ENCODE measurements around the gene NEUROD6. TPM values are rescaled to one million over a fixed set of nuclear protein-coding genes. Genes with fewer than 3 reads are reported as not detected.

The NEUROD6 gene
- total RNA-seq, 1 donor from 2014 or later: not detected

DNA sequence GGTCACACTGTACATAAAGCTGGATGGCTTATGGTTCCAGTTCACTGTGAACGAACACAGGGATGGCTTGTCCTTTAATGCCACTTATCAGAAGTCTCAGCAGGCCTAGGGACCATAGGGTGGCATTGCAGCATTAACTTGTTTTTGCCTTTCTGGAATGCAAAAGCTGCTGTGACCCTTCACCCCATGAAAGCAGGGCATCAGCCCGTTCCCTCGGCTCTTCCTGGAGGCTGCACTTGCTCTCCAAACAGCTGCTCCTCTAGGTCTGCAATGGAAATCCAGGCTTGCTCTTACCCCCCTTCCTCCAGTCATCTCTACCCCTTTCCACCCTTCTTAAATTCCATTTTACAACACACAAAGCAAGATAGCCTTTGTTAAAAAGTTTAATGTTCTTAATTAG lies 17.9 kb upstream of the NEUROD6 start:
- TF ChIP-seq, protein P1, sequence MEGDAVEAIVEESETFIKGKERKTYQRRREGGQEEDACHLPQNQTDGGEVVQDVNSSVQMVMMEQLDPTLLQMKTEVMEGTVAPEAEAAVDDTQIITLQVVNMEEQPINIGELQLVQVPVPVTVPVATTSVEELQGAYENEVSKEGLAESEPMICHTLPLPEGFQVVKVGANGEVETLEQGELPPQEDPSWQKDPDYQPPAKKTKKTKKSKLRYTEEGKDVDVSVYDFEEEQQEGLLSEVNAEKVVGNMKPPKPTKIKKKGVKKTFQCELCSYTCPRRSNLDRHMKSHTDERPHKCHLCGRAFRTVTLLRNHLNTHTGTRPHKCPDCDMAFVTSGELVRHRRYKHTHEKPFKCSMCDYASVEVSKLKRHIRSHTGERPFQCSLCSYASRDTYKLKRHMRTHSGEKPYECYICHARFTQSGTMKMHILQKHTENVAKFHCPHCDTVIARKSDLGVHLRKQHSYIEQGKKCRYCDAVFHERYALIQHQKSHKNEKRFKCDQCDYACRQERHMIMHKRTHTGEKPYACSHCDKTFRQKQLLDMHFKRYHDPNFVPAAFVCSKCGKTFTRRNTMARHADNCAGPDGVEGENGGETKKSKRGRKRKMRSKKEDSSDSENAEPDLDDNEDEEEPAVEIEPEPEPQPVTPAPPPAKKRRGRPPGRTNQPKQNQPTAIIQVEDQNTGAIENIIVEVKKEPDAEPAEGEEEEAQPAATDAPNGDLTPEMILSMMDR (IDR thresholded peaks at IDR 0.05; ENCODE audit: borderline replicate concordance): no peak
- H3K4me1 ChIP-seq: no peaks in the 10 kb centered on the region
- no peaks in the 10 kb centered on the region for H3K36me3 ChIP-seq
- intact Hi-C loops (cut with micrococcal nuclease): no loop called here
- no peak for DNase-seq
- no peak overlapping the region for H3K4me3 ChIP-seq
- H3K27ac ChIP-seq (replicated peaks): no peak overlapping the region
- H3K27me3 ChIP-seq (ENCODE audit: low read depth): peaks cover 68% of the 10 kb centered on the region
- H3K9me3 ChIP-seq (replicated peaks): no peaks in the 10 kb centered on the region

DNA sequence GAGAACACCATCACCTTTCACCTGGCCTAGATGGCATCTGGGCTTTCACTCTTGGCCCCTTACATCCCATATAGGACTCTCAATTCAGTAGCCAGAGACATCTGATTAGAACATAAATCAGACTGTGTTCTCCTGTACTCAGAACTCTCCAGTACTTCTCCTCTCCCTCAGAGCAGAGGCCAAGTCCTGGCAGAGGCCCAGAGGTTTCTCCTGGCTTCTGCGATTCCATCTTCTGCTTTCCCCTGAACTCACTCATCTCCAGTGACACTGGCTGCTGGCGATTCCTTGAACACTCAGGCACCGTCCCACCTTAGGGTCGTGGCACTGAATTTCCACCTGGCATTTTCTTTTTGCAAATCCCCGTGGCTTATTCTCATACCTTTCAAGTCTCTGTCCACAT lies 4.9 kb upstream of the NEUROD6 start:
- TF ChIP-seq, protein P1 (IDR thresholded peaks at IDR 0.05; ENCODE audit: borderline replicate concordance): no peak
- H3K27me3 ChIP-seq (ENCODE audit: low read depth): peaks cover 69% of the 10 kb centered on the region
- DNase-seq: no peak

DNA sequence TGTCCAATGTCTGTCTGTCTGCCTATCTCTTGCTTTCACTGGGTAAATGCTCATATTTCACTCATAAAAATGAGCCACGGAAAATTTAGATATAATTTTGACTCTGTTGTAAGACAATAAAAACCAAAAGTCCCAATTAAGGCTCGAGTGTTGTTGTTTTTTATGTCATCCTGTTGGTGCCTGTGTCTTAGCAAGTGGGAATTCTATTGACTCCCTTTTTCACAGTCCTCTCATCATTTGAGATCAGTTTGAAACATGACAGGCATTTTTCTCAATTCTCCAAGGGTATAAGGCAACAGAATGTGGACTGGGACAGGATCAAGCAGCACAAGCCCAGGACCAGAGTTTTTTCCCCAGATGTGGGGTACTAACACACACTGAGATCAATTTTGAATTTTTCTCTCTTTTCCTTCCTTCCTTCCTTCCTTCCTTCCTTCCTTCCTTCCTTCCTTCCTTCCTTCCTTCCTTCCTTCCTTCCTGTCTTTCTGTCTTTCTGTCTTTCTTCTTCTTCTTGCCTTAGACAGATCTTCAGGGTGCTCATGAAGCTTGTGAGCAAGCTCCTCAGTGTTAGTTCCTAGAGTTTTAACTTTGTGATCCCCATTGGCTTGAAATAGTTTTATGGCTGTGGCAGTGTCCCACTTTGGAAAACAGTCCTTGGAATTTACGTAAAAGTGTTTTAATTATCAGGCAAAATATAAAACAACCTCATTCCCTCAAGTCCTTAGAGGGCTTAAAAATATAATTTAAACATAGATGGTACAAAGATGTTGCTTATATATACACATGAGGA lies 3.2 kb upstream of the NEUROD6 start:
- no peak overlapping the region for H3K27ac ChIP-seq (replicated peaks)
- no peak for DNase-seq
- no peak overlapping the region for H3K4me3 ChIP-seq
- peaks cover 81% of the 10 kb centered on the region for H3K27me3 ChIP-seq (ENCODE audit: low read depth)
- TF ChIP-seq, protein P1 (IDR thresholded peaks at IDR 0.05; ENCODE audit: borderline replicate concordance): no peak
- H3K9me3 ChIP-seq (replicated peaks): no peaks in the 10 kb centered on the region
- H3K36me3 ChIP-seq: no peaks in the 10 kb centered on the region
- intact Hi-C loops (cut with micrococcal nuclease): no loop called here
- H3K4me1 ChIP-seq: no peaks in the 10 kb centered on the region

More for the DNA sequence above, 4.9 kb upstream of the NEUROD6 start:
- H3K9me3 ChIP-seq (replicated peaks): no peaks in the 10 kb centered on the region
- no peaks in the 10 kb centered on the region for H3K36me3 ChIP-seq
- H3K27ac ChIP-seq (replicated peaks): no peak overlapping the region
- no peaks in the 10 kb centered on the region for H3K4me1 ChIP-seq
- intact Hi-C loops (cut with micrococcal nuclease): no loop called here
- H3K4me3 ChIP-seq: no peak overlapping the region

DNA sequence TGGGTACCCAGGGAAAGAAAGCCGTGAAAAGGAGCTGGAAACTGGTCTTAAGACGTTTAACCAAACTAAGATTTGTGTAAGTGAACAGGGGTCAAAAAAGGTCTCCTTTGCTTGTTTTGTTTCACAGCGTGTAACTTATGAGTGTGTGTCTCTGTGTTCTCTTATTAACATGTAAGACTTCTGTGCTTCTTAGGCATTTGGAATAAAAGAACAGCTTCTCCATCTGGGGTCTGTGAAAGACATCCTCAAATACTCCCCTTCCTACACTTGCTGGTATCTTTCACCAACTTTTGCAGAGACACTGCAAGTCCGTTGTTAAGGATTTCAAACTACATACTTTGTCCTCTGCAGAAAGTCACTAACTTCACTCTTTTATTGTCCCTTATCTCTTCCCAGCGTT lies 615 bp upstream of the NEUROD6 start:
- peaks cover 84% of the 10 kb centered on the region for H3K27me3 ChIP-seq (ENCODE audit: low read depth)
- TF ChIP-seq, protein P1 (IDR thresholded peaks at IDR 0.05; ENCODE audit: borderline replicate concordance): no peak
- peaks cover 9% of the 10 kb centered on the region for H3K4me1 ChIP-seq
- no peaks in the 10 kb centered on the region for H3K36me3 ChIP-seq
- H3K4me3 ChIP-seq: no peak overlapping the region
- H3K27ac ChIP-seq (replicated peaks): no peak overlapping the region
- intact Hi-C loops (cut with micrococcal nuclease): no loop called here
- no peak for DNase-seq
- no peaks in the 10 kb centered on the region for H3K9me3 ChIP-seq (replicated peaks)

DNA sequence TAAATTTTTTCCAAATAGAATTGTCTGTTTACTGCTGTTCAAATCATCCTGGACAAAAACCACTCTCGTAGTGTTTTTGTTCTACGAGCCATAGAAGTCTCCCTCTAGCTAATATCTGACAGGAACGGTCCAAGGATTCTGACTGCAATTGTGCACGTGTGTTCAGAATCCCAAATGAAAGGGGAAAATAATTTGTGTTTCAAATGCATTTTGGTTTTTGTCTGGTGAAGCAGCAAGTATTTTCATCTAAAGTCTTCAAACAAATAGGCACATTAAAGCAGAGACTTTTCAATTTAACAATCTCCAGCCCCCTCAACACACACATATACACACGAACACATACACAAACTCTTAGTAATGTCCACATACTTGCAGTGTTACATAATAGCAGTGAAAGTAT lies 475 bp downstream of the NEUROD6 start:
- Histone ChIP-seq H3K36me3 (no peaks in the 10 kb centered on the region), H3K9me3 (replicated peaks) (no peaks in the 10 kb centered on the region), H3K4me3 (no peak overlapping the region), H3K27me3 (ENCODE audit: low read depth) (peaks cover 88% of the 10 kb centered on the region), H3K27ac (replicated peaks) (no peak overlapping the region), H3K4me1 (peaks cover 15% of the 10 kb centered on the region)
- intact Hi-C loops (cut with micrococcal nuclease): no loop called here
- TF ChIP-seq, protein P1 (IDR thresholded peaks at IDR 0.05; ENCODE audit: borderline replicate concordance): no peak
- DNase-seq: no peak

All from left ventricle myocardium inferior (tissue), 1 donor.